ENCODE measurements around the gene TBC1D22B. TPM values are rescaled to one million over a fixed set of nuclear protein-coding genes. Genes with fewer than 3 reads are reported as not detected.

TBC1D22B gene
- total RNA-seq, 2 experiments from 2014 or later, result 8.0 to 12.3 TPM

DNA sequence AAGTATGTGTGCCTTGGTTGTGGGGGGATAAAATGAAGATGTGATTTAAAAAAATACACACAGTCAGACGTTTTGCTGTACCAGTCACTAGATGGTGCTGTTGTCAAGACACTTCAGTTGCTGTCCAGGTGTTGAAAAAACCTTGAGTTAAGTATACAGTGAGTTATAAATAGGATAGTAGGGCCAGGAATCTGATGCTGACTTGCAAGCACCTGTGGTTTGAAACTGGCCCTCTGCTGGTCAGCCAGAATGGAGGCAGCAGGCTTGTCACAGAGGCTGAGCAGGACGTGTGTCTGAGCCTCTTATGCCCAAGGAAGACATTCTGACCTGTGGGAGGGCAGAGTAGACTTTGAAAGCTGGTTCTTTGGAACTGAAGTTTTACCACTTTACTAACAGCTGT, 124.0 kb downstream of the TBC1D22B start:
- Histone ChIP-seq H3K4me2 (ENCODE audit: low read length) (no peak overlapping the region), H3K79me2 (ENCODE audit: insufficient read depth, low read depth, low read length) (no peaks in the 10 kb centered on the region), H3K4me3 (ENCODE audit: low read depth, low read length, poor library complexity, severe bottlenecking) (no peak overlapping the region), H3K9me3 (ENCODE audit: low read length) (no peaks in the 10 kb centered on the region), H4K20me1 (ENCODE audit: insufficient read depth, low read length) (no peaks in the 10 kb centered on the region), H3K36me3 (ENCODE audit: insufficient read depth, low read length) (peaks cover 52% of the 10 kb centered on the region), H2AFZ (ENCODE audit: low read length) (no peak overlapping the region), H3K27ac (ENCODE audit: low read depth, low read length, poor library complexity, severe bottlenecking) (no peak overlapping the region), H3K9me2 (ENCODE audit: insufficient read depth, low read length) (no peaks in the 10 kb centered on the region), H3K4me1 (ENCODE audit: insufficient read depth, low read length, poor library complexity, severe bottlenecking) (peaks cover 2% of the 10 kb centered on the region)
- intact Hi-C loops (cut with micrococcal nuclease; ENCODE audit: unreplicated experiment), result loop anchor here (1.0 to 5.0 kb wide), 3 partner anchors 101 to 311 kb away; no protein-coding TSS in a partner anchor
- no peak for TF ChIP-seq EZH2phosphoT487 (IDR thresholded peaks at IDR 0.05; ENCODE audit: borderline replicate concordance, low read depth, low read length)
- TF ChIP-seq, protein P1, sequence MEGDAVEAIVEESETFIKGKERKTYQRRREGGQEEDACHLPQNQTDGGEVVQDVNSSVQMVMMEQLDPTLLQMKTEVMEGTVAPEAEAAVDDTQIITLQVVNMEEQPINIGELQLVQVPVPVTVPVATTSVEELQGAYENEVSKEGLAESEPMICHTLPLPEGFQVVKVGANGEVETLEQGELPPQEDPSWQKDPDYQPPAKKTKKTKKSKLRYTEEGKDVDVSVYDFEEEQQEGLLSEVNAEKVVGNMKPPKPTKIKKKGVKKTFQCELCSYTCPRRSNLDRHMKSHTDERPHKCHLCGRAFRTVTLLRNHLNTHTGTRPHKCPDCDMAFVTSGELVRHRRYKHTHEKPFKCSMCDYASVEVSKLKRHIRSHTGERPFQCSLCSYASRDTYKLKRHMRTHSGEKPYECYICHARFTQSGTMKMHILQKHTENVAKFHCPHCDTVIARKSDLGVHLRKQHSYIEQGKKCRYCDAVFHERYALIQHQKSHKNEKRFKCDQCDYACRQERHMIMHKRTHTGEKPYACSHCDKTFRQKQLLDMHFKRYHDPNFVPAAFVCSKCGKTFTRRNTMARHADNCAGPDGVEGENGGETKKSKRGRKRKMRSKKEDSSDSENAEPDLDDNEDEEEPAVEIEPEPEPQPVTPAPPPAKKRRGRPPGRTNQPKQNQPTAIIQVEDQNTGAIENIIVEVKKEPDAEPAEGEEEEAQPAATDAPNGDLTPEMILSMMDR (conservative IDR thresholded peaks at IDR 0.05; ENCODE audit: low read length), result peak; percentile 91
- DNase-seq (ENCODE audit: low spot score), result peak; percentile 83
- ChIA-PET CTCF (ENCODE audit: unreplicated experiment) (no interaction called here), POLR2A (no interaction called here)
- BruUV-seq (replicated peaks), result TSS peak; percentile 57

Small RNAs within 50 kb of the gene (small RNA-seq; reads per million reads assigned to genes)
- not detected for gene AL096712.1
- gene RN7SL273P, result not detected

Other genes with a start within 250 kb of the TBC1D22B start
- gene PIM1, start 87.6 kb upstream of the TBC1D22B start, total RNA-seq (2014; rRNA removed; shearing (Covaris generic)), result 27.4 and 31.4 TPM in 2 replicates
- 24.7 and 35.8 TPM in 2 replicates for gene PIM1, start 87.6 kb upstream of the TBC1D22B start, total RNA-seq (2022)
- gene TMEM217, start 372 bp downstream of the TBC1D22B start, total RNA-seq (2014; rRNA removed; shearing (Covaris generic)), result not detected in 2 replicates
- 0.34 TPM in 1 of 2 replicates, not detected in the other for gene TMEM217, start 372 bp downstream of the TBC1D22B start, total RNA-seq (2022)
- gene RNF8, start 96.2 kb downstream of the TBC1D22B start, total RNA-seq (2014; rRNA removed; shearing (Covaris generic)), result 21.2 and 21.8 TPM in 2 replicates
- 18.2 and 19.7 TPM in 2 replicates for gene RNF8, start 96.2 kb downstream of the TBC1D22B start, total RNA-seq (2022)
- gene CMTR1, start 175.4 kb downstream of the TBC1D22B start, total RNA-seq (2014; rRNA removed; shearing (Covaris generic)), result 32.3 and 36.0 TPM in 2 replicates
- gene CMTR1, start 175.4 kb downstream of the TBC1D22B start, total RNA-seq (2022), result 41.2 and 42.8 TPM in 2 replicates
- 138 and 153 TPM in 2 replicates for gene CCDC167, start 242.1 kb downstream of the TBC1D22B start, total RNA-seq (2014; rRNA removed; shearing (Covaris generic))
- gene CCDC167, start 242.1 kb downstream of the TBC1D22B start, total RNA-seq (2022), result 81.4 and 85.5 TPM in 2 replicates